Left kidney (tissue), 2 donors: Measurements from ENCODE around the gene PRICKLE2. TPM values are rescaled to one million over a fixed set of nuclear protein-coding genes. Genes with fewer than 3 reads are reported as not detected.

ENCODE experiments used
- DNase-seq: peaks from one replicate; pipeline ENCODE4 v3.0.0-alpha.2; 2013
- polyA plus RNA-seq: library from polyadenylated mRNA; unstranded; fragments of 120-200 nt; gene quantifications from one replicate; pipeline ENCODE4 v1.2.1, GENCODE V29; 2013; ENCODE audit not compliant: insufficient read length

PRICKLE2 gene
- polyA plus RNA-seq, 1 donor, result 18.5 TPM

GRCh38 chr3:64047787-64048186 lies 177.5 kb downstream of the PRICKLE2 start:
- DNase-seq, result no peak

- no peak for DNase-seq
Observed at GRCh38 chr3:64046996-64047594, 178.2 kb downstream of the PRICKLE2 start.

- DNase-seq, result no peak
Observed at GRCh38 chr3:64046592-64046991, 178.7 kb downstream of the PRICKLE2 start.

- DNase-seq, result no peak
Observed at GRCh38 chr3:64042952-64043351, 182.3 kb downstream of the PRICKLE2 start.

Other genes with a start within 250 kb of the PRICKLE2 start
- 140 TPM for gene PSMD6, start 202.0 kb downstream of the PRICKLE2 start, polyA plus RNA-seq